RWPE2 (cell line): ENCODE measurements around the gene YEATS4.
A peak's percentile ranks its signal among the peaks of the same experiment; 100 is the strongest.

Experiments used
- ATAC-seq: fragments of 200-7000 bp; cut with Tn5 transposase; 3 replicates; pipeline ENCODE4 v1.9.1; 2021; ENCODE audit warnings: low read depth
- DNase-seq: peaks from one replicate; pipeline ENCODE4 v3.0.0-alpha.2; 2020; ENCODE audit warnings: low spot score
- H3K27ac ChIP-seq: fragments of 450-650 bp; 2 replicates; pipeline ENCODE4 v1.5.1; 2017; ENCODE audit warnings: mild to moderate bottlenecking; ENCODE audit not compliant: poor library complexity, severe bottlenecking
- H3K27me3 ChIP-seq: fragments of 250-450 bp; sonication (Bioruptor Pico); 2 replicates; pipeline ENCODE4 v1.5.1; 2021; ENCODE audit warnings: mild to moderate bottlenecking, moderate library complexity; ENCODE audit not compliant: insufficient read depth, poor library complexity, severe bottlenecking
- H3K36me3 ChIP-seq: fragments of 250-450 bp; sonication (Bioruptor Pico); 2 replicates; pipeline ENCODE4 v1.5.1; 2020; ENCODE audit warnings: low read depth, mild to moderate bottlenecking, moderate library complexity
- H3K4me1 ChIP-seq: fragments of 250-450 bp; sonication (Bioruptor Pico); 2 replicates; pipeline ENCODE4 v1.5.1; 2021; ENCODE audit warnings: mild to moderate bottlenecking, moderate library complexity; ENCODE audit not compliant: insufficient read depth, poor library complexity, severe bottlenecking
- H3K4me3 ChIP-seq: fragments of 250-450 bp; sonication (Bioruptor Pico); 2 replicates; pipeline ENCODE4 v1.5.1; 2021; ENCODE audit warnings: mild to moderate bottlenecking, moderate library complexity; ENCODE audit not compliant: severe bottlenecking
- H3K9me3 ChIP-seq: fragments of 250-450 bp; sonication (Bioruptor Pico); 2 replicates; pipeline ENCODE4 v1.5.1; 2021; ENCODE audit warnings: mild to moderate bottlenecking, moderate library complexity; ENCODE audit not compliant: severe bottlenecking
- TF ChIP-seq, protein P1 (sequence below): fragments of 450-650 bp; IDR thresholded peaks from one replicate; pipeline ENCODE4 v1.5.1; 2017; ENCODE audit warnings: mild to moderate bottlenecking, moderate library complexity; ENCODE audit not compliant: poor library complexity, severe bottlenecking

The YEATS4 gene

DNA sequence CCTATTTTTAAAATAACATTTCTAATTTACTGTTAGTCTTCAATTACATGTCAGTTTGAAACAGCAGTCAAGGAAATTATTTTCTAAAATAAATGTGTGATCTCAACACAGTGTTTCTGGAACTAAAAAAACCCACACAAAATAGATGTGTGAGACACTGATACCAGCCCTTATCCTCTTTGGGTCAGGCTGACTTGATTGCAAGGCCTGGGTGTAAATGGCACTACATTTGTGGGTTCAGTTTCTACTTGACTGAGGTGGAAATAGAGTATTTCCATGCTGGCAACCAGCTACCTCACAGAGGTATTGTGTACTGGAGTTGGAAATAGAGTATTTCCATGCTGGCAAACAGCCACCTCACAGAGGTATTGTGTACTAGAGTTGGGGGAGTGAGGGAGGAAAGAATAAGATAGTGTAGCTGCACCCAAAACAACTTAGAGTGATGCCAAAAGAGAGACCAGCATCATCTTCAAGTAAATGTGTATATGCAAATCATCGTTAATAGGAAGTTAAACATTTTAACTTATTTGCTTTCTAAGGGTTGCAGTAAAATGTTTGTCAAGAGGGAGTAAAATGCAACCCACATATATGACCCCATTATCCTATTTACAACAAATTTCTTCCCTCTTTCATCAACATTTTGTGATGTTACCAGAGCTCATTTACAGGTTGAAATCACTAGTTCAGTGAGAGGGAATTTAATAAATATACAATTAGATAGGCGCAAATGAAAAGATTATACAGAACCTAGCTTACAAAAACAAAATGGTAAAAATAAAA is 22.0 kb upstream of the YEATS4 start:
- Histone ChIP-seq H3K27ac (no peak overlapping the region), H3K4me3 (no peak overlapping the region), H3K9me3 (no peaks in the 10 kb centered on the region), H3K27me3 (no peaks in the 10 kb centered on the region), H3K4me1 (peaks cover 5% of the 10 kb centered on the region), H3K36me3 (no peaks in the 10 kb centered on the region)
- TF ChIP-seq, protein P1, sequence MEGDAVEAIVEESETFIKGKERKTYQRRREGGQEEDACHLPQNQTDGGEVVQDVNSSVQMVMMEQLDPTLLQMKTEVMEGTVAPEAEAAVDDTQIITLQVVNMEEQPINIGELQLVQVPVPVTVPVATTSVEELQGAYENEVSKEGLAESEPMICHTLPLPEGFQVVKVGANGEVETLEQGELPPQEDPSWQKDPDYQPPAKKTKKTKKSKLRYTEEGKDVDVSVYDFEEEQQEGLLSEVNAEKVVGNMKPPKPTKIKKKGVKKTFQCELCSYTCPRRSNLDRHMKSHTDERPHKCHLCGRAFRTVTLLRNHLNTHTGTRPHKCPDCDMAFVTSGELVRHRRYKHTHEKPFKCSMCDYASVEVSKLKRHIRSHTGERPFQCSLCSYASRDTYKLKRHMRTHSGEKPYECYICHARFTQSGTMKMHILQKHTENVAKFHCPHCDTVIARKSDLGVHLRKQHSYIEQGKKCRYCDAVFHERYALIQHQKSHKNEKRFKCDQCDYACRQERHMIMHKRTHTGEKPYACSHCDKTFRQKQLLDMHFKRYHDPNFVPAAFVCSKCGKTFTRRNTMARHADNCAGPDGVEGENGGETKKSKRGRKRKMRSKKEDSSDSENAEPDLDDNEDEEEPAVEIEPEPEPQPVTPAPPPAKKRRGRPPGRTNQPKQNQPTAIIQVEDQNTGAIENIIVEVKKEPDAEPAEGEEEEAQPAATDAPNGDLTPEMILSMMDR: no peak
- ATAC-seq (no peak), DNase-seq (no peak)

DNA sequence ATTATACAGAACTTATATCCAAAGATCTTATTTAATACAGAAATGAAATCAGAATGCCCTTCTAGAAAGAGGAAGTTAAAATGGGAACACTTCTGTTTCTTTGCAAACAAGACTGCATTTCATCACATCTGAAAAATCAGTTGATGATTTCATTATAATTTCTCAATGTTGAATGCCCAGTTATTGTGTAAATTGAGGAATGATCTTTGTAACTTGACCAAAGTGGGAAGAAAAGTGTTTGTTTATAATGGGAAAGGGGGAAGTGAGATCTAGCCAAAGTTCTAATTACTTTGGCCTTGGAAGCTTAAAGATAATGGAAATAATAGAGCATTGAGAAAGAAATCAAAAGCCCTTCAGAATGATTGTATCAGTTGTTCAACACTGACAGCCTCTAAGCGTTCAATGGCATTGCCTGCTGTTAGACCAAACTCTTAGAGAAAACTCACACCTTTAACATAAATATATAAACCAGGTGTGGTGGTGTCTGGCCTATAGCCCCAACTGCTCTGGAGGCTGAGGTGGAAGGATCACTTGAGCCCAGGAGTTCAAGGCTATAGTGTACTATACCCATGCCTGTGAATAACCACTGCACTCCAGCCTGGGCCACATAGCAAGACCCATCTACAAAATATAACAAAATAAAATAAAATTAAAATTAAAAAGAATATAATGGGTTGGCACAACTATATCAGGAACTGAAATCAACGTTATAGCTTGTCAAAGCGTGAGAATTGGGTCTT is 21.3 kb upstream of the YEATS4 start:
- TF ChIP-seq, protein P1: no peak
- Histone ChIP-seq H3K9me3 (no peaks in the 10 kb centered on the region), H3K27me3 (no peaks in the 10 kb centered on the region), H3K36me3 (no peaks in the 10 kb centered on the region), H3K27ac (no peak overlapping the region), H3K4me1 (peaks cover under 1% of the 10 kb centered on the region), H3K4me3 (no peak overlapping the region)
- no peak for ATAC-seq
- no peak for DNase-seq

DNA sequence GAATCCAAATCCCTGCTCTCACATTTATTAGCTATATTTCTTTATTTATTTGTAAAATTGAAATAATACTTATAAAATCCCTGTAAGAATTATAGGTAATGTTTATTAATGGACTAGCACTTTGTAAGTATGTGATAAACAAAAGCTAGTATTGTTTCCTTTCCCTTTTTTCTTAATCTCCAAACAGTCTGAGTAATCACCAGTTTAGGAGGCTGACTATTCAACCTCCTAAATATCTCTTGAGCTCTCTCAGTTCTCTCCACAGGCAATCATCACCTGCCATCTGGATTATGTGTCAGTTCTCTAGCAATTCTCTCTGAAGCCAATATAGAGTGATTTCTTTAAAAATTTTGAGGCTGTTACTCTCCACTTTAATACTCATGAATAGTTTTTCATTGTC is 20.6 kb upstream of the YEATS4 start:
- DNase-seq: no peak
- H3K4me3 ChIP-seq: no peak overlapping the region
- H3K9me3 ChIP-seq: no peaks in the 10 kb centered on the region
- TF ChIP-seq, protein P1: no peak
- no peaks in the 10 kb centered on the region for H3K4me1 ChIP-seq
- no peak overlapping the region for H3K27ac ChIP-seq
- no peaks in the 10 kb centered on the region for H3K36me3 ChIP-seq
- H3K27me3 ChIP-seq: no peaks in the 10 kb centered on the region
- no peak for ATAC-seq

DNA sequence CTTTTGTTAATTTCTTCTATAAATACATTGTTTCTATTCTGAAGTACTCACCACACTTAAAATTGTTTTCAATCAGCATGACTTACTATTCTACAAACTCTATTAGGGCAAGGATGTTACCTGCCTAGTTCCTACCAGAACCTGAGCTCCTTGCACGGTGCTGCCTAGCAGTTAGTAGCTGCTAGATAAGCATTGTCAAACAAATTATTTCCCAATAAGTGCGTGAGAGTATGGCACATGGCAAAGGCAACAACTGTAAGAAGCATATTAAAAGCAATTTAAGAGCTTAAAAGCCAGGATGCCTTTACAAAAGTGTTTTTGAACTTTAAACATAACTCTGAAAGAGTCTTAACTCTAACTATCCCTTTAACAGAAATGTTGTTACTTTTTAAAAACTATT is 19.5 kb upstream of the YEATS4 start:
- TF ChIP-seq, protein P1: no peak

DNA sequence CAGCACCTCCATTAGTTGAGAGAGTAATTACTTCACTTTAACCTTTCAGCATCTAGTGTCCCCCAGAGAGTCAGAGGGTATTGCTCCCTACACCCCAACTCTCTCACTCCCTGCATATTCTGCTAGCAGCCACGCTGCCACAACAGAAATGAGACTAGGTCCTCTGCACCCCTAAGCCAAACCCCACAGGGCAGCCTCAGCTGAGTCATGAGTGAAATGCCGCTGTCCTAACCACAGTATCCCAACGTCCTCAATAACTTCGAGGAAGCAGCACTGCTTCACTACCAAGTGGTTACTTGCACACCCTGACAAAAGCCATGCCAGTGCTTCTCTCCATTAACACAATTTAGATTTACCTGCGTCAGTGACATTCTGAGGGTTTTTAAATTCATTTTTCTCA is 18.2 kb upstream of the YEATS4 start:
- Histone ChIP-seq H3K27me3 (no peaks in the 10 kb centered on the region), H3K27ac (no peak overlapping the region), H3K4me3 (no peak overlapping the region), H3K36me3 (no peaks in the 10 kb centered on the region), H3K9me3 (no peaks in the 10 kb centered on the region), H3K4me1 (no peaks in the 10 kb centered on the region)
- TF ChIP-seq, protein P1: no peak
- DNase-seq: no peak
- ATAC-seq: 0 out of 3 replicates have a peak, but pooled peaks have one; percentile 29

More for the DNA sequence above, 19.5 kb upstream of the YEATS4 start:
- no peak overlapping the region for H3K27ac ChIP-seq
- no peaks in the 10 kb centered on the region for H3K36me3 ChIP-seq
- no peak overlapping the region for H3K4me3 ChIP-seq
- H3K9me3 ChIP-seq: no peaks in the 10 kb centered on the region
- no peak for DNase-seq
- no peak for ATAC-seq
- no peaks in the 10 kb centered on the region for H3K4me1 ChIP-seq
- no peaks in the 10 kb centered on the region for H3K27me3 ChIP-seq
